ENCODE data around the gene PPM1F.
"Not testable (repeated sequence)": the region's sequence is repeated elsewhere in the genome, so short reads cannot be mapped to it uniquely, and the experiment has no call there.

Gene PPM1F

GRCh38 chr22:21959274-21960074, 6.8 kb upstream of the PPM1F start:
- no peak for DNase-seq

GRCh38 chr22:21958360-21959273, 6.0 kb upstream of the PPM1F start:
- no peak for DNase-seq

- DNase-seq: no peak
These were observed 650 bp downstream of the PPM1F start for GRCh38 chr22:21951931-21952465.

GRCh38 chr22:21951062-21951461, 1.6 kb downstream of the PPM1F start:
- DNase-seq: no peak

- DNase-seq: no peak
These were observed 2.7 kb downstream of the PPM1F start for GRCh38 chr22:21949948-21950347.

GRCh38 chr22:21949569-21949918, 3.1 kb downstream of the PPM1F start:
- DNase-seq: no peak

GRCh38 chr22:21948824-21949568, 3.7 kb downstream of the PPM1F start:
- DNase-seq: no peak

- no peak for DNase-seq
These were observed 4.3 kb downstream of the PPM1F start for GRCh38 chr22:21948390-21948789.

- no peak for DNase-seq
These were observed 5.3 kb downstream of the PPM1F start for GRCh38 chr22:21947040-21948014.

- DNase-seq: no peak
These were observed 6.3 kb downstream of the PPM1F start for GRCh38 chr22:21946262-21946925.

GRCh38 chr22:21945453-21946261, 7.0 kb downstream of the PPM1F start:
- DNase-seq: no peak

- no peak for DNase-seq
These were observed 7.8 kb downstream of the PPM1F start for GRCh38 chr22:21944871-21945270.

- DNase-seq: no peak
These were observed 8.8 kb downstream of the PPM1F start for GRCh38 chr22:21943571-21944448.

GRCh38 chr22:21942407-21943343, 10.0 kb downstream of the PPM1F start:
- no peak for DNase-seq

- DNase-seq: no peak
These were observed 10.7 kb downstream of the PPM1F start for GRCh38 chr22:21941921-21942320.

- no peak for DNase-seq
These were observed 12.1 kb downstream of the PPM1F start for GRCh38 chr22:21940521-21940920.

- DNase-seq: not testable (repeated sequence)
These were observed 12.7 kb downstream of the PPM1F start for GRCh38 chr22:21939935-21940334.

- DNase-seq: no peak
These were observed 13.2 kb downstream of the PPM1F start for GRCh38 chr22:21939461-21939913.

Measured in SIG-M5 (cell line).